ENCODE results near the gene ST6GAL1. TPM values are rescaled to one million over a fixed set of nuclear protein-coding genes. Genes with fewer than 3 reads are reported as not detected.
A peak's percentile ranks its signal among the peaks of the same experiment; 100 is the strongest.

ST6GAL1 gene
- total and polyA plus RNA-seq, 2 of the 4 experiments (the other 2 are of a cell fraction), result 1.4 to 2.9 TPM

DNA sequence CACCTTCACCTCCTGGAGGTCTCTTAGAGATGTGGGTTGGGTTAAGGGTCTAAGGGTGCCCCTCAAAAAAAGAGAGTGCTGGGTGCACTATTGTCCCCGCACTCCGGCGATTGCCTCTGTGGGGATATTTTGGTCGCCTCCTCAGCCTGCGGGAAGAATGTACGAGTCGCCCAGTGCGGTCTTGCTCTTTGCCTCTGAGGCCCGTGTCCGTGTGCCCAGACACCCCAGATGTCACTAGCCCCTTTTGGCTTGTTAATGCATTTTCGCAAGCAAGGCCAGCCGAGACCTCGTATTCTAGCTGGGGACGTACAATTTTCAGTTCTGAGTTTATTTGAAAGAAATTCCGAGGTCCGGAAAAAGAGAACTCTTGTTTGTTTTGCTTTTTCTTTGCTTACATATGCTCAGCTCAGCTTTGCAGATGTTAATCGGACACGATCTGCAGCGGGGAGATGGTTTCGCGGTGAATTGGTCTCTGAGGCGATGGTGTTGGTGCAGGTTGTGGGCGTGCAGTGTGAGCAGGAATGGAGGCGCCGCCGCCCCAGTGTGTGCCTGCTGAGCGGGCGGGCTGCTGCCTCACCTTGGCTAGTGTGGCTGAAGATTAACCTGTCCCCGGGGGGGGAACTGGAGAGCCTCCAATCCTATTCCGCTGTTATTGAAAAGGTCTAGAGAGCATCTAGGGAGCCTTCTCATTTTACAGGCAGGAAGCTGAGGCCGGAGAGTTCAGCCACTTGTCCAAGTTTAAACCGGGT is 1.4 kb downstream of the ST6GAL1 start:
- dilution Hi-C loops (cut with HindIII; ENCODE audit: low sequenced_read_pairs, unreplicated experiment), result no loop called here
- Histone ChIP-seq H2AK9ac (replicated peaks; ENCODE audit: low read depth, low read length, poor library complexity) (no peak overlapping the region), H3K4ac (ENCODE audit: low read depth, low read length) (peak overlapping the region; percentile 50), H3K4me2 (ENCODE audit: low read depth, low read length) (peak overlapping the region; percentile 96), H2BK120ac (ENCODE audit: low read depth, low read length) (peak overlapping the region; percentile 44; the same call in 1 of the 2 replicates), H3K9ac (ENCODE audit: low read depth, low read length) (peak overlapping the region; percentile 4; the same call in 1 of the 2 replicates), H4K91ac (ENCODE audit: insufficient read depth, low read depth, low read length) (no peak overlapping the region), H4K20me1 (ENCODE audit: insufficient read depth, low read length) (no peaks in the 10 kb centered on the region; the same call in 1 of the 2 replicates), H2BK20ac (ENCODE audit: low read depth, low read length) (no peak overlapping the region), H3K14ac (replicated peaks; ENCODE audit: low read depth, low read length) (no peak overlapping the region), H3K79me1 (ENCODE audit: low read depth in 1 of 2, low read length in 2 of 2) (no peaks in the 10 kb centered on the region), H3K23ac (ENCODE audit: low read depth, low read length) (0 out of 2 replicates have a peak overlapping the region, but pooled peaks have one; percentile 62), H3K56ac (ENCODE audit: extremely low read depth, insufficient read depth, low read length) (no peak overlapping the region), H3K27ac (ENCODE audit: insufficient read depth, low read length) (peak overlapping the region; percentile 19; the same call in 1 of the 2 replicates), H2AFZ (replicated peaks; ENCODE audit: low read length, poor library complexity) (peak overlapping the region; percentile 94), H4K5ac (ENCODE audit: low read depth, low read length) (no peak overlapping the region), H3K18ac (ENCODE audit: low read depth, low read length) (no peak overlapping the region; the same call in 1 of the 2 replicates), H3K9me1 (ENCODE audit: insufficient read depth, low read length) (no peaks in the 10 kb centered on the region), H3K4me1 (ENCODE audit: control insufficient read depth, insufficient read depth, low read length) (no peaks in the 10 kb centered on the region; the same call in 1 of the 2 replicates), H2BK5ac (ENCODE audit: low read depth, low read length, poor library complexity, severe bottlenecking) (no peak overlapping the region), H2AK5ac (ENCODE audit: low read depth, low read length) (no peak overlapping the region), H2BK15ac (ENCODE audit: low read depth, low read length) (no peak overlapping the region), H3K4me3 (ENCODE audit: insufficient read depth, low read depth, low read length) (peak overlapping the region; percentile 53), H4K8ac (ENCODE audit: low read depth in 2 of 2, low read length in 2 of 2) (no peak overlapping the region), H3K27me3 (ENCODE audit: control insufficient read depth, insufficient read depth, low read length) (peaks cover 12% of the 10 kb centered on the region), H3K9me3 (ENCODE audit: control insufficient read depth, insufficient read depth, low read length) (no peaks in the 10 kb centered on the region), H3K36me3 (ENCODE audit: control insufficient read depth, insufficient read depth, low read length) (no peaks in the 10 kb centered on the region)
- whole genome bisulfite sequencing, 2 experiments (ENCODE audit: extremely low coverage in 2 of 2, insufficient read length in 1 of 2), result 1% methylated on average over 14 of the region's 32 CpGs; no CpG with 5 or more reads in 1 of the 2 experiments
- in situ Hi-C loops (cut with MboI; ENCODE audit: low sequenced_read_pairs), result no loop called here
- ATAC-seq (ENCODE audit: low read depth) (peak; percentile 71), DNase-seq (peak; percentile 63)
- TF ChIP-seq MXI1 (IDR thresholded peaks at IDR 0.05; ENCODE audit: borderline replicate concordance, low read depth, low read length) (no peak), BHLHE40 (IDR thresholded peaks at IDR 0.05; ENCODE audit: low read depth, low read length) (0 out of 2 replicates have a peak, but pooled peaks have one; percentile 14), POLR2A (IDR thresholded peaks at IDR 0.05; ENCODE audit: low read depth, low read length) (no peak)
- POLR2A ChIA-PET (ENCODE audit: unreplicated experiment), result no interaction called here
- CTCF ChIA-PET, result interaction anchor here (1.2 to 1.5 kb wide), 2 partner anchors 9 to 233 kb away, joined by 3 to 4 read pairs; no protein-coding TSS in a partner anchor
- intact Hi-C loops (cut with micrococcal nuclease), result loop anchor here (1.0 to 2.0 kb wide), 2 partner anchors 105 to 170 kb away; no protein-coding TSS in a partner anchor
- no TSS peak for BruUV-seq (replicated peaks)
